H1 (cell line): ENCODE results near the gene AGXT2.

Experiments used
- CEBPB ChIP-seq: IDR thresholded peaks from 2 replicates; pipeline ENCODE4 v1.6.1; 2012; ENCODE audit warnings: low read depth, low read length
- TF ChIP-seq, protein P1 (sequence below), 3 experiments: IDR thresholded peaks; 1 replicate in 2 of 3; 2 replicates in 1 of 3; pipeline versions ENCODE4 v1.5.1 to v1.6.1; 2011; ENCODE audit warnings: low read length in 3 of 3, mild to moderate bottlenecking in 3 of 3, inconsistent platforms in 2 of 3, low read depth in 1 of 3, moderate library complexity in 1 of 3; ENCODE audit not compliant: insufficient read depth in 1 of 3; ENCODE audit errors: control extremely low read depth in 1 of 3

DNA sequence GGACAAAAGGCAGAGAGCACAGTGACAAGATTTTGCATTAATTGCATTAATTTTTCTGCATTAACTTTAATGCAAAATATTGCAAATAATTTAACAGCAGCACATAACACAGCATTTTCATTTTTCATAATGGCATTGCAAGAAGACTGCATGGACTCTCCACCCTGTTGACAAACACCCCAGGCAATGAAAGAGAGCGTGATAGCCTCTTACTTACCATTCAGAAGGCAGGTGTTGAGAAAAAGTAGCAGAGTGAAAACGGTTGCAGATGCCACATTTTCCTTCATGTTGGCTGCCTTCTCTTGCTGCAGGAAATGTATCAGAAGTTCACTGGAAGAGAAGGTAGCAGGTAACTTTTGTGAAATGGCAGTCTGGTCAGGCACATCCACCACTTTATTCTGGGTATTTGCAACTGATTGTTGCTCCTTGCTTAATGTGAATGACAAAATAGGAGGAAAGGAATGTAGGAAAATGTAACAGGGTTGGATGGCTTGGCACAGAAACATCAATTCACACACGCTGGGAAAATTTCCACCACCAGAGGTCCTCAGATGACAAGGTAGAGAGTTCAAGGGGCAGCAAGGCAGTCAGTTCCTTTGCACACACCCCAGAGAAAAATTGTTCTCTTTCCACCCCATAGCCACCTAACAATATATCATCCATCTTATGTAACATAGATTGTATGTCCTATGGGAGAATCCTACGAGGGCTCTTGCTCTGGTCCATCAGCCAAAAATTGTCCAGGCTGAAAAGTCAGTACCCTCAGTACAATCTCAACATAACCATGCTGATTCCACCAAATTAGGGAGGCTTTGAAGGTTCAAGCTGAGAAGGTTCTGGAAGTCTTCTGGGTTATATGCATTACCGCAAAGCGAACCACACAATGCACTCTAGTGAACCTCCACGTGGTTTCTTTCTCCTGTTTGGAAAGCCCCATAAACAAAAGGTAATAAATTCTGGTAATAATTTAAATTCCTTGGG is 41.9 kb upstream of the AGXT2 start:
- no peak for TF ChIP-seq CEBPB
- TF ChIP-seq, protein P1, sequence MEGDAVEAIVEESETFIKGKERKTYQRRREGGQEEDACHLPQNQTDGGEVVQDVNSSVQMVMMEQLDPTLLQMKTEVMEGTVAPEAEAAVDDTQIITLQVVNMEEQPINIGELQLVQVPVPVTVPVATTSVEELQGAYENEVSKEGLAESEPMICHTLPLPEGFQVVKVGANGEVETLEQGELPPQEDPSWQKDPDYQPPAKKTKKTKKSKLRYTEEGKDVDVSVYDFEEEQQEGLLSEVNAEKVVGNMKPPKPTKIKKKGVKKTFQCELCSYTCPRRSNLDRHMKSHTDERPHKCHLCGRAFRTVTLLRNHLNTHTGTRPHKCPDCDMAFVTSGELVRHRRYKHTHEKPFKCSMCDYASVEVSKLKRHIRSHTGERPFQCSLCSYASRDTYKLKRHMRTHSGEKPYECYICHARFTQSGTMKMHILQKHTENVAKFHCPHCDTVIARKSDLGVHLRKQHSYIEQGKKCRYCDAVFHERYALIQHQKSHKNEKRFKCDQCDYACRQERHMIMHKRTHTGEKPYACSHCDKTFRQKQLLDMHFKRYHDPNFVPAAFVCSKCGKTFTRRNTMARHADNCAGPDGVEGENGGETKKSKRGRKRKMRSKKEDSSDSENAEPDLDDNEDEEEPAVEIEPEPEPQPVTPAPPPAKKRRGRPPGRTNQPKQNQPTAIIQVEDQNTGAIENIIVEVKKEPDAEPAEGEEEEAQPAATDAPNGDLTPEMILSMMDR (IDR thresholded peaks at IDR 0.05; ENCODE audit: control extremely low read depth in 1 of 3, insufficient read depth in 1 of 3, low read depth in 1 of 3, low read length in 3 of 3), result peak; percentile 65 to 94 (median 84)
